ENCODE results near the gene TNFRSF25. TPM values are rescaled to one million over a fixed set of nuclear protein-coding genes. Genes with fewer than 3 reads are reported as not detected.
"Not testable (repeated sequence)": the region's sequence is repeated elsewhere in the genome, so short reads cannot be mapped to it uniquely, and the experiment has no call there.

The TNFRSF25 gene
- total and polyA plus RNA-seq, 2 experiments from 2014 or later, result 3.1 to 5.6 TPM

- Histone ChIP-seq H3K9me3 (ENCODE audit: low read depth) (no peaks in the 10 kb centered on the region), H4K20me1 (ENCODE audit: insufficient read depth) (no peaks in the 10 kb centered on the region), H3K4me2 (ENCODE audit: unreplicated experiment) (no peak overlapping the region), H3K36me3 (ENCODE audit: low read depth) (no peaks in the 10 kb centered on the region), H2AFZ (no peak overlapping the region), H3F3A (ENCODE audit: insufficient read depth) (no peaks in the 10 kb centered on the region), H3K9ac (no peak overlapping the region), H3K27me3 (replicated peaks; ENCODE audit: insufficient read depth) (peaks cover 13% of the 10 kb centered on the region), H3K4me3 (no peak overlapping the region), H3K9me2 (ENCODE audit: insufficient read depth) (no peaks in the 10 kb centered on the region), H3K27ac (no peak overlapping the region), H3K79me2 (ENCODE audit: insufficient read depth) (no peaks in the 10 kb centered on the region), H3K4me1 (ENCODE audit: insufficient read depth) (no peaks in the 10 kb centered on the region)
- DNase-seq, result peak; percentile 66
- TF ChIP-seq EZH2phosphoT487 (IDR thresholded peaks at IDR 0.05; ENCODE audit: insufficient read depth, low read depth), result no peak
- TF ChIP-seq EZH2 (IDR thresholded peaks at IDR 0.05; ENCODE audit: insufficient read depth, poor library complexity, severe bottlenecking), result no peak
- WGBS, 2 experiments (ENCODE audit: low coverage in 1 of 2, low lambda C conversion rate in 2 of 2, missing lambda C conversion rate in 2 of 2), result 12 to 16% methylated on average over 42 to 92 of the region's 101 CpGs
- in situ Hi-C loops (cut with MboI), result no loop called here
Measured at GRCh38 chr1:6440198-6441126, 25.5 kb downstream of the TNFRSF25 start.

- peak; percentile 53 for DNase-seq
- in situ Hi-C loops (cut with MboI), result no loop called here
- Histone ChIP-seq H3K9me2 (ENCODE audit: insufficient read depth) (no peaks in the 10 kb centered on the region), H3K4me1 (ENCODE audit: insufficient read depth) (no peaks in the 10 kb centered on the region), H4K20me1 (ENCODE audit: insufficient read depth) (no peaks in the 10 kb centered on the region), H3F3A (ENCODE audit: insufficient read depth) (no peaks in the 10 kb centered on the region), H3K36me3 (ENCODE audit: low read depth) (no peaks in the 10 kb centered on the region), H3K9me3 (ENCODE audit: low read depth) (no peaks in the 10 kb centered on the region), H3K27me3 (replicated peaks; ENCODE audit: insufficient read depth) (peaks cover 13% of the 10 kb centered on the region), H2AFZ (no peak overlapping the region), H3K4me3 (no peak overlapping the region), H3K4me2 (ENCODE audit: unreplicated experiment) (no peak overlapping the region), H3K79me2 (ENCODE audit: insufficient read depth) (no peaks in the 10 kb centered on the region), H3K27ac (no peak overlapping the region), H3K9ac (no peak overlapping the region)
- TF ChIP-seq EZH2 (IDR thresholded peaks at IDR 0.05; ENCODE audit: insufficient read depth, poor library complexity, severe bottlenecking), result no peak
- TF ChIP-seq EZH2phosphoT487 (IDR thresholded peaks at IDR 0.05; ENCODE audit: insufficient read depth, low read depth), result no peak
- WGBS, 2 experiments (ENCODE audit: low coverage in 1 of 2, low lambda C conversion rate in 2 of 2, missing lambda C conversion rate in 2 of 2), result 0% methylated on average over 4 to 5 of the region's 5 CpGs
Measured at GRCh38 chr1:6438047-6438525, 27.9 kb downstream of the TNFRSF25 start.

GRCh38 chr1:6437012-6437700 lies 28.8 kb downstream of the TNFRSF25 start:
- H3K36me3 ChIP-seq (ENCODE audit: low read depth); H3K79me2 ChIP-seq (ENCODE audit: insufficient read depth); H3K9me2 ChIP-seq (ENCODE audit: insufficient read depth); H2AFZ ChIP-seq; H3K4me3 ChIP-seq; H3K9me3 ChIP-seq (ENCODE audit: low read depth); H3K27ac ChIP-seq; H3K9ac ChIP-seq; H4K20me1 ChIP-seq (ENCODE audit: insufficient read depth); H3K4me1 ChIP-seq (ENCODE audit: insufficient read depth); in situ Hi-C loops (cut with MboI); H3K4me2 ChIP-seq (ENCODE audit: unreplicated experiment); H3F3A ChIP-seq (ENCODE audit: insufficient read depth): not testable (repeated sequence)
- WGBS, 2 experiments (ENCODE audit: low coverage in 1 of 2, low lambda C conversion rate in 2 of 2, missing lambda C conversion rate in 2 of 2), result 32 to 36% methylated on average over 22 of the region's 22 CpGs
- DNase-seq, result peak; percentile 42
- peaks cover 12% of the 10 kb centered on the region for H3K27me3 ChIP-seq (replicated peaks; ENCODE audit: insufficient read depth)

GRCh38 chr1:6436277-6436676 lies 29.7 kb downstream of the TNFRSF25 start:
- H3K9me3 ChIP-seq (ENCODE audit: low read depth); H3K9me2 ChIP-seq (ENCODE audit: insufficient read depth); H3F3A ChIP-seq (ENCODE audit: insufficient read depth); H3K27ac ChIP-seq; H3K4me1 ChIP-seq (ENCODE audit: insufficient read depth); H3K4me2 ChIP-seq (ENCODE audit: unreplicated experiment); H3K27me3 ChIP-seq (replicated peaks; ENCODE audit: insufficient read depth); H3K36me3 ChIP-seq (ENCODE audit: low read depth); H4K20me1 ChIP-seq (ENCODE audit: insufficient read depth); in situ Hi-C loops (cut with MboI); H2AFZ ChIP-seq; H3K4me3 ChIP-seq; H3K9ac ChIP-seq; DNase-seq; H3K79me2 ChIP-seq (ENCODE audit: insufficient read depth): not testable (repeated sequence)
- WGBS, 2 experiments (ENCODE audit: low coverage in 1 of 2, low lambda C conversion rate in 2 of 2, missing lambda C conversion rate in 2 of 2), result 39 to 42% methylated on average over 3 of the region's 3 CpGs
